AG10803 (cell line): Measurements from ENCODE around the gene SELP.

ENCODE experiments used
- DNase-seq: peaks from one replicate; pipeline ENCODE4 v3.0.0; 2010; ENCODE audit warnings: low read depth
- H3K4me3 ChIP-seq: 2 replicates; pipeline ENCODE4 v1.5.1; 2011; ENCODE audit warnings: mild to moderate bottlenecking, low read length, control low read depth
- TF ChIP-seq, protein P1 (sequence below): conservative IDR thresholded peaks from 2 replicates; pipeline ENCODE4 v1.5.1; 2011; ENCODE audit warnings: mild to moderate bottlenecking, low read length, control low read depth, inconsistent platforms

Gene SELP

GRCh38 chr1:169653873-169654272 is 23.9 kb upstream of the SELP start:
- TF ChIP-seq, protein P1, sequence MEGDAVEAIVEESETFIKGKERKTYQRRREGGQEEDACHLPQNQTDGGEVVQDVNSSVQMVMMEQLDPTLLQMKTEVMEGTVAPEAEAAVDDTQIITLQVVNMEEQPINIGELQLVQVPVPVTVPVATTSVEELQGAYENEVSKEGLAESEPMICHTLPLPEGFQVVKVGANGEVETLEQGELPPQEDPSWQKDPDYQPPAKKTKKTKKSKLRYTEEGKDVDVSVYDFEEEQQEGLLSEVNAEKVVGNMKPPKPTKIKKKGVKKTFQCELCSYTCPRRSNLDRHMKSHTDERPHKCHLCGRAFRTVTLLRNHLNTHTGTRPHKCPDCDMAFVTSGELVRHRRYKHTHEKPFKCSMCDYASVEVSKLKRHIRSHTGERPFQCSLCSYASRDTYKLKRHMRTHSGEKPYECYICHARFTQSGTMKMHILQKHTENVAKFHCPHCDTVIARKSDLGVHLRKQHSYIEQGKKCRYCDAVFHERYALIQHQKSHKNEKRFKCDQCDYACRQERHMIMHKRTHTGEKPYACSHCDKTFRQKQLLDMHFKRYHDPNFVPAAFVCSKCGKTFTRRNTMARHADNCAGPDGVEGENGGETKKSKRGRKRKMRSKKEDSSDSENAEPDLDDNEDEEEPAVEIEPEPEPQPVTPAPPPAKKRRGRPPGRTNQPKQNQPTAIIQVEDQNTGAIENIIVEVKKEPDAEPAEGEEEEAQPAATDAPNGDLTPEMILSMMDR: no peak
- DNase-seq: no peak
- H3K4me3 ChIP-seq: no peak overlapping the region

DNA sequence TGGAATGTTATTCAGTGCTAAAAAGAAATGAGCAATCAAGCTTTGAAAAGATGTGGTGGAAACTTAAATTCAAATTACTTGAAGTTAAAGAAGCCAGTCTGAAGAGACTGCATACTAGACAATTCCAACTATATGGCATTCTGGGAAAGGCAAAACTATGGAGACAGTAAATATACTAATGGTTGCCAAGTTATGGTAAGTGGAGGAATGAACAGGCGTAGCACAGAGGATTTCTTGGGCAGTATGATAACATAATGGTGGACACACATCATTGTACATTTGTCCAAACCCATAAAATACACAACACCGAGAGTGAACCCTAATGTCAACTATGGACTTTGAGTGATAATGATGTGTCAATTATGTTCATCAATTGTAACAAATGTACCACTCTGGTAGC is 21.1 kb upstream of the SELP start:
- no peak for DNase-seq
- no peak overlapping the region for H3K4me3 ChIP-seq
- TF ChIP-seq, protein P1: no peak

DNA sequence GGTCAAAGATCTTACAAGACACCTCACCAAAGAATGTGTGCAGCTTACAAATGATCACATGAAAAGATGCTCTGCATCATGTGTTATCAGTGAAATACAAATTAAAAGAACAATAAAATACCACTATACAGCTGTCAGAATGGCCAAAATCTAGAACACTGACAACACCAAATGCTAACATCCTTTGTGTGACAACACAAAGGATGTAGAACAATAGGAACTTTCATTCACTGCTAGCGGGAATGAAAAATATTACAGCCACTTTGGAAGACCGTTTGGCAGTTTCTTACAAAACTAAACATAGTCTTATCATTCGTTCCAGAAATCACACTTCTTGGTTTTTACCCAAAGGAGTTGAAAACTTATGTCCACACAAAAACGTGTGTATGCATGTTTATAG is 20.6 kb upstream of the SELP start:
- DNase-seq: no peak
- H3K4me3 ChIP-seq: no peak overlapping the region
- TF ChIP-seq, protein P1: no peak

- TF ChIP-seq, protein P1: no peak
These were observed 18.8 kb upstream of the SELP start for GRCh38 chr1:169648709-169649108.

GRCh38 chr1:169648187-169648586 is 18.3 kb upstream of the SELP start:
- TF ChIP-seq, protein P1: no peak
- no peak for DNase-seq
- H3K4me3 ChIP-seq: no peak overlapping the region

More at GRCh38 chr1:169648709-169649108, 18.8 kb upstream of the SELP start:
- no peak overlapping the region for H3K4me3 ChIP-seq
- DNase-seq: no peak

DNA sequence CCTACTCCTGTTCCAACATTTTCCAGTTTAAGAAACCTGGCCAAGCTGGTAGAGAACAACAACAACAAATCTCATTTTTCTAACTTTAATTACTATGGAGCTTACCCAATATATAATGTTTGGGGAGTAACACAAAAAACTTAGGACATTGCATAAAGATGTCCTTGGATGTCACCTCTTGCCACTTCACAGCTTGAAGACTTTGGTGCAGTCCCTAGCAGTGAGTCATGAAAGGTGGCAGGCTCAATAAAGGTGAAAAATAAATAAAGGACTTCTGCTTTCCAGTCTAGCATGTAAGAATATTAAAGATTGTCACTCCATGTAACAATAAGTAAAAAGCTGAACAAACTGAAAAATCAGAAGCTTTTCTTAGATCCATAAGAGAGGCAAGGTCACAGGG is 17.6 kb upstream of the SELP start:
- TF ChIP-seq, protein P1: no peak
- DNase-seq: no peak
- no peak overlapping the region for H3K4me3 ChIP-seq

DNA sequence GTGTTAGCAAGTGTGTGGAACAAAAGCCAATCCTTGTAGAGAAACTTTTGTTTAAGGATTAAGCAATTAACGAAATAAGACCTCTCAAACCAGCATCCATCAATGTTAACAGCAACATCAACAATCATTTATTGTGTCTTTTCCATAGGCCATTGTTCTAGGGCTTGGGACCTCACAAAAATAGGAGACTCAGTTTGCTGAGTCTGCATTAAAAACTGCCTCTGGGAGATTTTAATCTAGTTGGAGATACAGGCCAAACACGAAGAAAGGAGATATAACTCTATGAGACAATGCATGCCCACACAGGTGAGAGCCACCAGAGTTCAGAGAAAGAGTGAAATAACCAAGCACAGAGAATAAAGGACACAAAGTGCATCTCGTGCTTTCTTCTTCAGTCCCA is 14.4 kb upstream of the SELP start:
- DNase-seq: no peak
- TF ChIP-seq, protein P1: no peak
- H3K4me3 ChIP-seq: no peak overlapping the region
